Prostate gland (tissue), 2 donors: ENCODE data around the gene GALNT16.

Source experiments
- CTCF ChIP-seq, 4 experiments: fragments of 200-600 bp in 2 of 4; fragments of 450-650 bp in 2 of 4; sonication (generic) in 2 of 4; IDR thresholded peaks; 1 replicate in 3 of 4; 2 replicates in 1 of 4; pipeline ENCODE4 v1.5.1; 2016 to 2019; ENCODE audit warnings: antibody characterized with exemption in 4 of 4, mild to moderate bottlenecking in 2 of 4, moderate library complexity in 2 of 4
- POLR2AphosphoS5 ChIP-seq: sonication (generic); formaldehyde crosslinking; IDR thresholded peaks from one replicate; pipeline ENCODE4 v1.6.1; 2017; ENCODE audit warnings: antibody characterized with exemption

GRCh38 chr14:69238883-69239282, 21.1 kb upstream of the GALNT16 start:
- TF ChIP-seq CTCF (IDR thresholded peaks at IDR 0.05) (no peak), POLR2AphosphoS5 (no peak)
